ENCODE data around the gene NOVA2. TPM values are rescaled to one million over a fixed set of nuclear protein-coding genes. Genes with fewer than 3 reads are reported as not detected.

NOVA2 gene
- polyA plus RNA-seq, 1 donor: 3.6 TPM

- no peak for DNase-seq (ENCODE audit: low read depth)
Observed at GRCh38 chr19:45962021-45962420, 11.6 kb downstream of the NOVA2 start.

- no peak for DNase-seq (ENCODE audit: low read depth)
Observed at GRCh38 chr19:45960595-45961235, 12.9 kb downstream of the NOVA2 start.

- no peak for DNase-seq (ENCODE audit: low read depth)
Observed at GRCh38 chr19:45959517-45960025, 14.1 kb downstream of the NOVA2 start.

GRCh38 chr19:45958769-45959516 lies 14.7 kb downstream of the NOVA2 start:
- no peak for DNase-seq (ENCODE audit: low read depth)

- no peak for DNase-seq (ENCODE audit: low read depth)
Observed at GRCh38 chr19:45958320-45958719, 15.3 kb downstream of the NOVA2 start.

- DNase-seq (ENCODE audit: low read depth): no peak
Observed at GRCh38 chr19:45955905-45956608, 17.6 kb downstream of the NOVA2 start.

GRCh38 chr19:45954156-45954555 lies 19.5 kb downstream of the NOVA2 start:
- no peak for DNase-seq (ENCODE audit: low read depth)

- no peak for DNase-seq (ENCODE audit: low read depth)
Observed at GRCh38 chr19:45953676-45954075, 20.0 kb downstream of the NOVA2 start.

- peak; percentile 16 for DNase-seq (ENCODE audit: low read depth)
Observed at GRCh38 chr19:45952686-45953505, 20.8 kb downstream of the NOVA2 start.

- DNase-seq (ENCODE audit: low read depth): no peak
Observed at GRCh38 chr19:45952341-45952685, 21.4 kb downstream of the NOVA2 start.

- no peak for DNase-seq (ENCODE audit: low read depth)
Observed at GRCh38 chr19:45947926-45948325, 25.7 kb downstream of the NOVA2 start.

GRCh38 chr19:45940515-45940805 lies 33.2 kb downstream of the NOVA2 start:
- DNase-seq (ENCODE audit: low read depth): no peak

GRCh38 chr19:45939792-45940514 lies 33.7 kb downstream of the NOVA2 start:
- DNase-seq (ENCODE audit: low read depth): no peak

- DNase-seq (ENCODE audit: low read depth): no peak
Observed at GRCh38 chr19:45938733-45939319, 34.8 kb downstream of the NOVA2 start.

GRCh38 chr19:45935267-45935666 lies 38.4 kb downstream of the NOVA2 start:
- no peak for DNase-seq (ENCODE audit: low read depth)

- no peak for DNase-seq (ENCODE audit: low read depth)
Observed at GRCh38 chr19:45934551-45935230, 39.0 kb downstream of the NOVA2 start.

GRCh38 chr19:45933759-45934158 lies 39.9 kb downstream of the NOVA2 start:
- DNase-seq (ENCODE audit: low read depth): no peak

GRCh38 chr19:45931055-45931454 lies 42.6 kb downstream of the NOVA2 start:
- no peak for DNase-seq (ENCODE audit: low read depth)

- DNase-seq (ENCODE audit: low read depth): no peak
Observed at GRCh38 chr19:45929247-45929646, 44.4 kb downstream of the NOVA2 start.

GRCh38 chr19:45927565-45928261 lies 46.0 kb downstream of the NOVA2 start:
- DNase-seq (ENCODE audit: low read depth): peak; percentile 84

All from forelimb muscle (tissue), 1 donor.